Natural killer cell (primary cell): ENCODE measurements around the gene ARHGEF16. TPM values are rescaled to one million over a fixed set of nuclear protein-coding genes. Genes with fewer than 3 reads are reported as not detected.

Experiments
- ATAC-seq, 3 donors: fragments of 150-1000 bp in 2 of 3; fragments of 200-7000 bp in 1 of 3; cut with Tn5 transposase; 1 replicate in 1 of 3; 2 replicates in 2 of 3; pipeline ENCODE4 v1.10.0; 2021; ENCODE audit warnings: mild to moderate bottlenecking in 2 of 3, moderate library complexity in 2 of 3
- DNase-seq, 2 donors: peaks; one replicate each; pipeline versions ENCODE4 v3.0.0 to v3.0.0-alpha.2; 2013 to 2021; ENCODE audit warnings: mixed read lengths in 1 of 2
- H3K27ac ChIP-seq: one replicate; pipeline ENCODE4 v1.5.1; 2013; ENCODE audit warnings: mild to moderate bottlenecking, low read length
- H3K27me3 ChIP-seq: one replicate; pipeline ENCODE4 v1.6.1; 2013; ENCODE audit warnings: low read length; ENCODE audit not compliant: control insufficient read depth, insufficient read depth
- H3K36me3 ChIP-seq: one replicate; pipeline ENCODE4 v1.6.1; 2013; ENCODE audit warnings: low read length; ENCODE audit not compliant: control insufficient read depth, insufficient read depth
- H3K4me1 ChIP-seq: one replicate; pipeline ENCODE4 v1.6.1; 2013; ENCODE audit warnings: low read length; ENCODE audit not compliant: control insufficient read depth, insufficient read depth
- H3K4me3 ChIP-seq: one replicate; pipeline ENCODE4 v1.5.1; 2013; ENCODE audit warnings: low read length
- H3K9me3 ChIP-seq: one replicate; pipeline ENCODE4 v1.6.1; 2013; ENCODE audit warnings: low read length; ENCODE audit not compliant: control insufficient read depth, insufficient read depth
- H3K27ac Mint-ChIP-seq, 2 donors: one replicate each; pipeline ENCODE4 v1.8.0; 2022; ENCODE audit warnings: mild to moderate bottlenecking in 2 of 2, mixed read lengths in 2 of 2, moderate library complexity in 1 of 2
- H3K27me3 Mint-ChIP-seq, 2 donors: one replicate each; pipeline ENCODE4 v1.8.0; 2022; ENCODE audit warnings: low read depth in 2 of 2, mixed read lengths in 2 of 2
- H3K36me3 Mint-ChIP-seq: one replicate; pipeline ENCODE4 v1.8.0; 2022; ENCODE audit warnings: mixed read lengths
- H3K4me1 Mint-ChIP-seq, 2 donors: one replicate each; pipeline ENCODE4 v1.8.0; 2022; ENCODE audit warnings: mixed read lengths in 2 of 2
- H3K4me3 Mint-ChIP-seq: one replicate; pipeline ENCODE4 v1.8.0; 2022; ENCODE audit warnings: mild to moderate bottlenecking, moderate library complexity, mixed read lengths
- H3K9me3 Mint-ChIP-seq, 2 donors: one replicate each; pipeline ENCODE4 v1.8.0; 2022; ENCODE audit warnings: mixed read lengths in 2 of 2
- CTCF ChIP-seq: fragments of 200-600 bp; IDR thresholded peaks from one replicate; pipeline ENCODE4 v1.8.0; 2022; ENCODE audit warnings: antibody characterized with exemption
- WGBS: methylation state at CpG from one replicate; pipeline ENCODE4 v1.1.7; 2013; ENCODE audit warnings: missing lambda C conversion rate; ENCODE audit not compliant: insufficient coverage; 5-methylcytosine and 5-hydroxymethylcytosine counted together
- intact Hi-C: fragments of 100-400 bp; cut with micrococcal nuclease; formaldehyde crosslinking; loops from one replicate; pipeline ENCODE4 v1.14.2; 2022
- total RNA-seq, 4 donors: library from RNA; stranded (reverse); fragments of 120-200 nt in 1 of 4; gene quantifications; one replicate each; pipeline versions ENCODE4 v1.2.3 to v1.2.4, GENCODE V29; 2013 to 2022

ARHGEF16 gene
- total RNA-seq, 3 donors from 2014 or later (not counting 1 experiment from before 2014, with no cell fraction given) = not detected

- H3K4me3 ChIP-seq = no peak overlapping the region
- peaks cover 21% of the 10 kb centered on the region for H3K4me1 ChIP-seq
- Mint-ChIP-seq H3K36me3 (no peaks in the 10 kb centered on the region), H3K9me3 (no peaks in the 10 kb centered on the region), H3K27me3 (peaks cover 1 to 2% of the 10 kb centered on the region in 2 donors), H3K4me1 (no peaks in the 10 kb centered on the region), H3K27ac (no peak overlapping the region), H3K4me3 (no peak overlapping the region)
- peaks cover 16% of the 10 kb centered on the region for H3K27me3 ChIP-seq
- ATAC-seq = no peak
- no peak for TF ChIP-seq CTCF
- DNase-seq = no peak
- no peaks in the 10 kb centered on the region for H3K9me3 ChIP-seq
- WGBS = 92% methylated on average over 12 of the region's 12 CpGs
- no peaks in the 10 kb centered on the region for H3K36me3 ChIP-seq
- no peak overlapping the region for H3K27ac ChIP-seq
- intact Hi-C loops = no loop called here
Measured at GRCh38 chr1:3456449-3456963, 2.0 kb downstream of the ARHGEF16 start.

- Histone ChIP-seq H3K36me3 (no peaks in the 10 kb centered on the region), H3K4me1 (peaks cover 21% of the 10 kb centered on the region), H3K9me3 (no peaks in the 10 kb centered on the region), H3K27ac (no peak overlapping the region), H3K4me3 (no peak overlapping the region), H3K27me3 (peaks cover 16% of the 10 kb centered on the region)
- DNase-seq (no peak), ATAC-seq (no peak)
- intact Hi-C loops = no loop called here
- Mint-ChIP-seq H3K27me3 (peaks cover 0 to 2% of the 10 kb centered on the region in 2 donors), H3K9me3 (no peaks in the 10 kb centered on the region), H3K4me1 (no peaks in the 10 kb centered on the region), H3K36me3 (no peaks in the 10 kb centered on the region), H3K27ac (no peak overlapping the region), H3K4me3 (no peak overlapping the region)
- no peak for TF ChIP-seq CTCF
- WGBS = 87% methylated on average over 29 of the region's 29 CpGs
Measured at GRCh38 chr1:3456964-3457909, 2.8 kb downstream of the ARHGEF16 start.

GRCh38 chr1:3457910-3458883 is 3.7 kb downstream of the ARHGEF16 start:
- Histone ChIP-seq H3K36me3 (no peaks in the 10 kb centered on the region), H3K4me3 (no peak overlapping the region), H3K27me3 (peaks cover 10% of the 10 kb centered on the region), H3K27ac (no peak overlapping the region), H3K4me1 (peaks cover 15% of the 10 kb centered on the region), H3K9me3 (no peaks in the 10 kb centered on the region)
- Mint-ChIP-seq H3K4me3 (no peak overlapping the region), H3K4me1 (no peaks in the 10 kb centered on the region), H3K27ac (no peak overlapping the region), H3K27me3 (peaks cover 0 to 1% of the 10 kb centered on the region in 2 donors), H3K9me3 (no peaks in the 10 kb centered on the region), H3K36me3 (no peaks in the 10 kb centered on the region)
- ATAC-seq (no peak), DNase-seq (no peak)
- intact Hi-C loops = no loop called here
- TF ChIP-seq CTCF = no peak
- 46% methylated on average over 16 of the region's 18 CpGs for WGBS
